GM18861 (cell line): ENCODE results near the gene PPDPF.

ENCODE experiments used
- ATAC-seq: cut with Tn5 transposase; IDR thresholded peaks from one replicate; pipeline ENCODE4 v1.9.1; 2021; ENCODE audit not compliant: unreplicated experiment

Gene PPDPF

DNA sequence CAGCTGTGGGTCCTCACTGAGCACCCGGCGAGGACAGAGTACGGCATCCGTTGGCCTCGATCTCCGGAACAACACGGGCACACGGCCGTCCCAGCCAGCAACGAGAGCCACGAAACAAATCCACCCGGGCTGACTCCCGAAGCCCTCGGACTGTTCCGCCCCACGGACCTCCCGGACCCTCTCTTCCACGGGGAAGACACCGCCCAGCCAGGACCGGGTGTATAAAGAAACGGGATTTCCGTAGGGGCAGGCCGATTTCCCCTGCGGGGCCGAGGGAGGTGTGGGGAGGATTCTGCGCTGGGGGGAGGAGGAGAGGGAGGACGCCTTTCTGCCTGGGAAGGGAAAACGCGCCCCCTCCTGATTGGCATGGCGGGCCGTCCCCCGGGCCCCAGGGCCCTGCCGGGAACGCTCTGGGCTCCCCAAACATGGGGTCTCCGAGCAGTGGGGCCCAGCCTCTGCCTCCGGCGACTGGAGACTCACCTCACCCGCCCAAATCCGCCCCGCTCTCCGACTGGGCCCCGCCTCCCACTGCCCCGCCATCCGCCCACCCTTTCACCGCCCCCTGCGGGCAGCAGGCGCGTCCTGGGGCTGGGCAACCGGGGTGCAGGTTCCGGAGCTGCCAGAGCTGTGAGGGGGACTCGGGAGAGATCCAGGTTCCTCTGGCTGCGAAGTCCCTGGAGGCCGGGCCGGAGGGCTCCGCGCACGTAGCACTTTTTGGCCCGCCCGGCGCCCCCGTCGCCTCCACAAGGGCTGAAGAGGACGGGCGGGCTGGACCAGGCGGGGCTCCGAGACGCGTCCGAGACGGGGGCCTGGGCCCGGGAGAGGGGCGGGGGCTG is 679 bp upstream of the PPDPF start:
- ATAC-seq = peak; percentile 31

DNA sequence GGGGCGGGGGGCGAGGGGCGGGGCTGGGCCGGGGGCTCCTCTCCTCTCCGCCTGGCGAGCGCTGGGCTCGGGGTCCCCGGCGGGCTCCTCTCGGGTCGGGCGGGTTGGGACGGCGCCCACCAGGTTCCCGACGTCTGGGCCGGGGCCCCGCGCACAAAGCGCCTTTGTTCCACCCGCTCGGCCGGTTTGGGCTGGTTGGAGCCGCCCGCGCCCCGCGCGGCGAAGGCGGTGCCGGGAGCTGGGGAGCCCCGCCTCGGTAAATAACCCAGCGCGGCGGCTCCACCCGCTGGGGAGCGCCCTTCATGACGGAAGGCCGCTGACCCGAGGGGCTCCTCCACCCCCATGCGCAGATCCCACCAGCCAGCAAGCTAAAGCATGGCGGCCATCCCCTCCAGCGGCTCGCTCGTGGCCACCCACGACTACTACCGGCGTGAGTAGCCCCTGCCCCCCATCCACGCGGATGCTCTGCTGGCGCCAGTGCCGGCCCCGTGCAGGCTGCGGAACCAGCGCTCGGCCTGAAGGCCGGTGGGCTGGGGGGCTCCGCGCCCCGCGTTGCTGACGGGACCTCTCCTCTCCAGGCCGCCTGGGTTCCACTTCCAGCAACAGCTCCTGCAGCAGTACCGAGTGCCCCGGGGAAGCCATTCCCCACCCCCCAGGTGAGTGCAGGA is 503 bp downstream of the PPDPF start:
- peak; percentile 29 for ATAC-seq

DNA sequence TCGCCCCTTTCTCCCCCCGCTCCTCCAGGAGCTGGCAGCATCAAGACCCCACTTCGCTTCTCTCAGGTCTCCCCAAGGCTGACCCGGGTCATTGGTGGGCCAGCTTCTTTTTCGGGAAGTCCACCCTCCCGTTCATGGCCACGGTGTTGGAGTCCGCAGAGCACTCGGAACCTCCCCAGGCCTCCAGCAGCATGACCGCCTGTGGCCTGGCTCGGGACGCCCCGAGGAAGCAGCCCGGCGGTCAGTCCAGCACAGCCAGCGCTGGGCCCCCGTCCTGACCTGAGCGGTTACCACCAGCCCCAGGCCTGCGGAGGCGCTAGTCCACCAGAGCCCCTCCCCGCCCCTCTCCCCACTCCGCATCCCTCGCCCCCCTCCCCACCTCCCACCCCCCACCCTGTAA is 1.0 kb downstream of the PPDPF start:
- no peak for ATAC-seq

DNA sequence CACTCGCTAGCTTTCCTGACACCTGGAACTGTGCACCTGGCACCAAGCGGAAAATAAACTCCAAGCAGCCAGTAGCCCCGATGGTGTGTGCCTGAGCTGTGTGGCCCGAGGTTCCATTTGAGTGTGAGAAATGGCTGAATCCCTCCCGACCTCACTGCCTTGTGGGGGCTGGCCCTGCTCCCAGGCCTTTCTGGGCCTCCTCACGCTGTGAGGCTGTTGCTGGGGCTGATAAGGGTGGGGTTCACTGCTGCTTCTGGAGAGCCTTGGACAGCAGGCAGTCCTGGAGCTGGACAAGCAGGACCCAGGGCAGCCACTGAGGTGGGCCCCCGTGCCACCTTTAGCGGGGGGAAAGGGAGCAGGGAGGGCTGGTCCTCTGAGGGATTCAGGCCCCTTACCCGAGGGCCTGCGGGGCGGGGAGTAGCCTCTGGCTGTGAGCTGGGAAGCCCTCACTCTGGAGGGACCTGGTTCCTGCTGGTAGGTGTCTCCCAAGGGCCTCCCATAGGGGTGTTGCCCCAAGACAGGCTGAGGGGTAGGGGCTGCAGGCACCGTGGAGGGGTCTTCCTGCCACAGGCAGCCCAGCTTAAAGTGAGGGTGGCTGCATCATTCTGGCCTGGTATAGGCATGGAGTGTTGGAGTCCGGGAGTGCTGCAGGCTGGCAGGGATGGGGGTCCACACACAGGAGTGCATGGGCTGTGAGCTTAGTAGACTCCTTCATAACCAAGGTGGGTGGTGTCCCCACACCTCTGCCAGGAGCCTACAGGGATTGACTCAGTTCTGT is 1.7 kb downstream of the PPDPF start:
- ATAC-seq = no peak

DNA sequence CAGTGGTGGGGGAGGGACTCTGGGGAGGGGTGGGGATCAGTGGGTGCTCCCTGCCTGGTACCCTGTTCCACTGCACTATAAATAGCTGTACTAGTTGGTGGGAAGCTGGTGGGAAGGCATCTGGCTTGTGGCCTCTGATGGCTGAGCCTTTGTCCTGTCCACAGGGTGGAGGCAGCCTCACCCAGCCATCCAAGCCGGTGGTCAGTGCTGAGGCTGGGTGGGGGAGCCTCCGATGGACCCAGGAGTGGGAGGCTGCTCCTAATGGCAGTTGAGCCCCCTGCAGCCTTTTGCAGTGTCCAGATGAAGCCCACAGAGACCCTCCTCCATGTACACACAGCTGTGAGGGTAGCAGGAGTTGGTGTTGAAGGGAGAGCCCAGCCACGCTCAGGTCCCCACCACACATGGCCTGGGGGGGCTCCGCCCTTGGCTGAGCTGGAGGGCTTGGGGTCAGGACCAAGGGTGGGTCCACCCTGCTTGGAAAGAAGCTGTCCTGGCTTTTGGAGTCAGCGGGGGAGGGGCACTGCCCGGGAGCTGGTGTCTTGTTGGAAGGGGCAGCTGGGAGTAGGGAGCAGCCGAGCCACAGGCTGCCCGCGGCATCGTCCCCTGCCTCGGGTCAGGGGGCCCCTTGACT is 2.5 kb downstream of the PPDPF start:
- no peak for ATAC-seq

DNA sequence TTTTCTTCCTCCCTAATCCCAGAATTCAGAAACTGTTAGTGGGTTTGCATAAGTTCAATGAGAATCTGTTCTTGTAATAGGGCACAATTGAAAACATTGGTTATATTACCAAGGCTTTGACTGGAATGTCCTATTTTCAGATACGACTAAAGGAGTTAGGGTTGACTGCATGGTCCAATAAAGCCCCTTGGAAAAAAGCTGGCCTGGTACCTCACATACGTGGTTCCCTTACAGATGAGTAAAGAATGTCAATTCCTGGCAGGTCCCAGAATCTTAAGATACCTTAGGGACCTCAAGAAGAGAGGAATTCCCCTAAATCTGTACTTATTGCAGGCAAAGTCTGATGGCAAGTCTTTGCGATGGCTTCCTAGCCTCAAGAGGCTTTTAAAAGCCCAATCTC is 4.6 kb downstream of the PPDPF start:
- no peak for ATAC-seq

DNA sequence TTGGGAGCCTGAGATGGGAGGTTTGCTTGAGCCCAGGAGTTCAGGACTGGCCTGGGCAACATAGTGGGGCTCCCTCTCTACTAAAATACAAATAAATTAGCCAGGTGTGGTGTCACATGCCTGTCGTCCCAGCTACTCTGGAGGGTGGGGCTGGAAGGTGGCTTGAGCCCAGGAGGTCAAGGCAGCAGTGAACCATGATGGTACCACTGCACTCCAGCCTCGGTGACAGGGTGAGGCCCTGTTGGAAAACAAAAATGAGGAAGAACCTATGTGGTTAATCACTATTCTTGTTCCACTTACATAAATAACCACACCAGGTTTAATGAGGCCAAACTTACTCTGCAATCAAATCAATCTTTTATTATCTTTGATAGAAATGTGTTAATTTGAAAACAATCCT is 5.4 kb downstream of the PPDPF start:
- no peak for ATAC-seq

DNA sequence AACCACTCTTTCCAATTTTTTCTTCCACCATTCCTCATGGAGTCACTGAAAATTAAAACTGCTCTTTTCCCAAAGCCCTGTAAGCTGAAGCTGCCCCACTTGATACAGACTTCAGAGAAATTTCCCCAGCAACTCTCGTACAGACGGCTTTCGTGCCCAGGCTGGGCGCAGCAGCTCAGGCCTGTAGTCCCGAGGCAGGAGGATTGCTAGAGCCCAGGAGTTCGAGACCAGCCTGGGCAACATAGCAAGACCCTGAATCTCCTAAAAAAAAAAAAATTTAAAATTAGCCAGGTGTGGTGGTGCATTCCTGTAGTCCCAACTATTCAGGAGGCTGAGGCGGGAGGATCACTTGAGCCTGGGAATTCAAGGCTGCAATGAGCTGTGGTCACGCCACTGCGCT is 6.6 kb downstream of the PPDPF start:
- no peak for ATAC-seq

DNA sequence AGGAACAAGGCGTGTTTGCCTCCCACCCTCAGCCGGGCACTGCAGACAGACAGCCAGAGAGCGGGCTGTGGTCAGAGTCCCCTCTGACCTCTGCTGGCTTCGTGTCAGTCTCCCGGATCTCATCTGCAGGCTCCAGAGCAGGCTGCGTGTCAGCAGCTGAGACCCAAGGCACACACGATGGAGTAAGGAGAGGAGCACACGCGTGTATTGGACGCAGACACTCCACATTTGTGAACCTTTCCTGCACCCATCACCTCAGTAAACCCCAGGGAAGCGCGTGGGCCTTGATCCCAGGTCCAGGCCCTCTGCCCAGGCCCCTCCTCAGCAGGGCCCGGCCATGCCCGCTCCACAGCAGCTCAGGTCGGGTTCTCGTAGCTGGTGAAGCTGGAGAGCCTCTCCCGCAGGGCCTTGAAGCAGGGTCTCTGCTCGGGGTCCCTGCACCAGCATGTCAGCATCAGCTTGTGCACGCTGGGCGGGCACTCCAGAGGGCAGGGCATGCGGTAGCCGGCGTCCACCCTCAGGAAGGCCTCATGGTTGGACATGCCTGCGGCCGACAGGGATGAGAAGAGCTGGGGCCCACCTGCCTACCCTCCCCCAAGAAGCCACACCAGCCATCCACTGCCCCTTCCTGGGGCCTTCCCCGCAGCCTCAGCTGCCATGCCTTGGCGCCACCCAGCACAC is 8.8 kb downstream of the PPDPF start:
- no peak for ATAC-seq

DNA sequence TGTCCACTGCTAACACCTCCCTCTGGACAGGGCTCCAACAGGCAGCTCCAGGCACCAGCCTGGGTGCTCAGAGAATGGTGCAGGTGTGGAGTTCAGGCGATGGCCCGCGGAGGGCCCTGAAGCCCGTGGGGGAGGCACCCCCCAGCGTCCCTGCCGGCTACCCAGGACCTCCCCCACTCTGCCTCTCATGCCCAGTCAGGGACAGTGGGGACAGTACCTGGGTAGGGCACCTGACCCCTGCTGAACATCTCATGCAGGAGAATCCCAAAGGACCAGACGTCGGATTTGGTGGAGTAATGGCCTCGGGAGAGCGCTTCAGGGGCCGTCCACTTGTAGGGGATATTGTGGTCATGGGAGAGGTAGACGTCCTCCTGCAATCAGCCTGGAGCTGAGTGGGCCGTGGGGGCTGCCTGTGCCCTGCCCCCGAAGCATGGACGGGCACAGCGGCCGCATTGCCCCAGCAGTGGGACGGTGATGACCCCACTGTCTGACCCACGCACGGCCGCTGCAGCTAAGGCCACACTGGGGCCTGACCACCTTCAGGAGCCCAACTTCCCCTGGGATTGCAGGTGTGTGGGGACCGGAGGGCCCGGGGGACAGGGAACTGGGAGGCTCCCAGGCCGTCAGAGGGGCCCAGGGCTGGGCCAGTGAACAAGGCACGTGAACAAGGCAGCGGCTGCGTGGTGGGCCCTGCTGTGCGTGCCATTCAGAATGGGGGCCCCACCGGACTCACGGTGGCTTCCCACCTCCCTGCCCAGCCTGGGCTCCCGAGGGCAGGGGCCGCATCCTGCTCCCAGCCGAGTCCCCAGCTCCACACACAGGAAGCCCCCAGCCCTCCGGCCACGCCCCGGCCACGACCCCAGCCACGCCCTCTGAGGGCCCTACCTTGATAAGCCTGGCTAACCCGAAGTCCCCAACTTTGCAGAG is 9.6 kb downstream of the PPDPF start:
- ATAC-seq = no peak

DNA sequence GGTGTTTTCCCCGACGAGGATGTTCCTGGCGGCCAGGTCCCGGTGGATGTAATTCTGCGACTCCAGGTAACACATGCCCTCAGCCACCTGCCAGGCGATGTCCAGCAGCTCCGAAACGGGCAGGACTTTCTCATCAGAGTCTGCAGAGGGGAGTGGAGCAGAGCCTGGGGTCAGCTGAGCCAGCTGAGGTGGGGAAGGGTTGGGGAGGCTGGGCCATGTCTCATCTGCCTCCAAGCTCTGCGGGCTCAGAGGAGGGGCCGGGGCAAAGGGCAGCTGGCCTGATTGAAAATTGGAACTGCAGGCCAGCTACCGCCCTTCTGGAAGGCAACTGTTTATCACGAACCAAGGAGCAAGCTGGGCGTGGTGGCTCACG is 10.2 kb downstream of the PPDPF start:
- ATAC-seq = no peak

DNA sequence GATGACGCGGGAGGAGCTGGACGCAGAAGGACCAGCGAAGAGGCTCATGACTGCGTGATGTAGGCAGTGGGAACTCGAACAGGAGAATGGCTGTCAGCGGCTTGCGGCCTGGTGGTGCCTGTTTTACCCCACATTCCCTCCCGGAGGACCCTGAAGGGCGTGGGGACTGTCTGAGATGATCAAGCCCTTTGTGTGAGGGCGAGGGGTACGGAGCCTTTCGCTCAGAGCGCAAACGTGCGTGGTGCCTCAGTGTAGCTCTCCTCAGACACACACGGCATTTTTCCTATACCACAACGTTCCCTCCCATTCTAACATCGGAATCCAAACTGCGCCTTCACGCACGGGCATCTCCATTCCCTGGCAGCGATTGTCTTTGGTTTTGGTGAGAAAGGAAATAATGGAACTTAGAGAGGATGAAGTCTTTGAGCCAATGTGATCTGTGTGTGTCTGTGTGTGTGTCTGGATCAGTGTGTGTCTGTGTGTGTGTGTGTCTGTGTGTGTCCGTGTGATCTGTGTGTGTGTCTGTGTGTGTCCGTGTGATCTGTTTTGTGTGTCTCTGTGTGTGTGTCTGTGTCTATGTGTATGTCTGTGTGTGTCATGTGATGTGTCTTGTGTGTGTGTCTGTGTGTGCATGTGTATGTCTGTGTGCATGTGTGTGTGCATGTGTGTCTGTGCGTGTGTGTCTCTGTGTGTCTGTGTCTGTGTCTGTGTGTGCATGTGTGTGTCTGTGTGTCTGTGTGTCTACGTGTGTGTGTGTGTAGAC is 11.3 kb downstream of the PPDPF start:
- ATAC-seq = no peak

DNA sequence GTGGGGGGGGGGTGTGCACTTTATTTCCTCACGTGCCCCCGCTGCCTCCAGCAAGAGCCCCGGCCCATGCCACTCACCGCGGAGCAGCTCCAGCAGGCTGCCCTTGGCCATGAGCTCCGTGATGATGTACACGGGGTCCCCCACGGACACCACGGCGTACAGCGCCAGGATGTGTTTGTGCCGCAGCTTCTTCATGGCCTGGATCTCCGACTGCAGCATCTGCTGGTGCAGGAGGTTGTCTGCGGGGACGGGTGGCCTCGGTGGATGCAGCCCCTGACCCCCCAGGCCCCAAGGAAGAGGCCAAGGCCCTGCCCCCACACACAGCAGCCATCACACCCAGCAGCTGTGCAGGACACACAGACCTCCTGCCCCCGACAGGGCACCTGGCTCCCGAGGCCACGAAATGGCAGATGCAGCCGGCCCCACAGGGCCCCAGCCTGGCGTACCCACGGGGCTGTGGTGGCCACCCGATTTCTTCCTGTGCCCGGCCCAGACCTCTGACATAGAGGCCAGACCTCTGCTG is 11.9 kb downstream of the PPDPF start:
- ATAC-seq = no peak

DNA sequence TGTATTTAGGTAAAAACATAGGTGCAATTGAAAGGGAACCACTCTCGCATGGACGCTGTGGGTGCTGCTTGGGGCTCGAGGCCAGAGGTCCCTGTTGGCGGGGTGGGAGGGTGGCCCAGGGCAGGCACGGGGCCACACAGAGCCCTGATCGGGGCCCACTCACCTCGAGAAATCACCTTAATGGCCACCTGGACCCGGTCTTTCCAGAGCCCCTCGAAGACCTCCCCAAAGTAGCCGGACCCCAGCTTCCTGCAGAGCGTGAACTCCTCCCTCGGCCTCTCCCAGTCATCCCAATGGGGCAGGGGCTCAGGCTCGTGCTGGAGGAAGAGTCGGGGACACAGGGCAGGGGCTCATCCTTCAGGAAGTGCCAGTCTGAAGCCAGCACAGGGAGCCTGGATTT is 12.8 kb downstream of the PPDPF start:
- ATAC-seq = no peak

DNA sequence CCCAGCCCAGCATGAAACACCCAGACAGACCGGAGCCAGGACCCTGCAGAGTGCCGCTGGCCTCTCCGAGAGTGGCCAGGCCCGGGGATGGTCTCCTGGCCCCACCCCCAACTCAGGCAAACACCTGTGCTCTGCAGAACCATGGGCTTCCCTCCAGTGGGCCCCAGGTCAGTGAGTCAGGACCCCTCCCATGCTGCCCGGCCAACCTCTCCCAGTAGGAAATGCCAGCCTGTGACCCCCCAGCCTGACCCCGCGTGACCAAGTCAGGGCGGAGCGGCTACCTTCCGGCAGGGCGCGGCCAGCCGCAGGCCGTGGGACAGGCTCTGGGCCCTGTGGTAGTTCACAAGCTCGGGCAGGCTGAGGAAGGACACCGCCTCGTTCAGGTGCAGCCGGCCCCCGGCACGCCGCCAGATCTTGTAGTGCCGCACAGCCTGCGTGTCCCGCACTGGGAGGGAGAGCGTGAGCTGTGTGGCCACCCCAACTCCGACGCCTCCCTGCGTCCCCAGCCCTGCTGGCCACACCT is 13.4 kb downstream of the PPDPF start:
- ATAC-seq = no peak

DNA sequence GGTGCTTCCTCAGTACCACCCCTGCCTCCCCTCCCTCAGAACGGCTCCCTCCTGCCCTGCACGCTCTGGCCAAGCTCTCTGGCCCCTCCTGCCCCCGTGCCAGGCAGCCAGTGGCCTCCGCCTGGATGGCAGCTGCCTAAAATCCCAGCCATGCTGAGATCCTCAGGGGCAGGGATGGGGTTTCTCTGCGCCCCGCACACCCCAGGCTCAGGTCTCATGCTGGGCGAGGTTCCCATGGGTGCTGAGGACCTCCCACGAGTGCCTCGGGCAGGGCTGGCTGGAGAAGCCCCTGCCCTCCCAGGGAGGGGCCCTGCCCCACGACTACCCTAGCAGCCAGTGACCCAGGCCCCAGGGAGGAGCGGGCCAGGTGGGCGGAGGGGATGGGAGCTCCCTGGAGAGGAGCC is 13.9 kb downstream of the PPDPF start:
- no peak for ATAC-seq

DNA sequence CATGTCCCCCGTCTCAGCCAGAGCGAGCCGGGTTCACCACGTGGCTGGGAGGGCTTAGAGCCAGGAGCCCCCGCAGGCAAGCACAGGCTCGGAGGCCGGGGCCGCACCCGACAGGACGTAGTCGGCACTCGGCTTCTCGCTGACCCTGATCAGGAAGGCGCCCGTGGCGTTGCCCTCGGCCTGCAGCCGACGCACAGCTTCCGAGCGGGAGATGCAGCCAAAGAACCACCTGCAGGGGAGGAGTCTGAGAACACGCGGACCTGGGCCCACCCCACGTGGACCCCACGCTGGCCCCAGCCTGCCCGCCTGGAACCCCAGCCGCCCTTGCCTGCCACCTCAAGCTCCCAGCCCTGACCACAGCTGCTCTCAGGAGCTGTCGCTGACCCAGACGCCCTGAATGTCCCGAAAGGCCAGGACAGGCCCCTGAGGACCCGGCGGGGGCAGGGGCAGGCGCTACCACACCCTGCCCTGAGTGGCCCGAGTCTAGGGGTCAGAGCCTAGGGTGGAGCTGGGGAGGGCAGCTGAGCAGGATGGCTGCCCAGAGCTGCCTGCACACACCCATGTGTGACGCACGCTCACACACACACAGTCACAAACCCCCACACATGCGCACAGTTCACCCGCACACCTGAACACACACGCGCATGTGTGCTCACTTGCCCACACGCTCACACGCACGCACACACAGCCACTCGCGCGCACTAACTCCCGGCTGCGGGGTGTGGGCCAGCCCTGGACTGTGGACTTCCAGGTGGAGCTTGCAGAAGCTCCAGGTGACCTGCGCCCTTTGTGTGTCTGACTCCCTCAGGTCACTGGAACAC is 14.5 kb downstream of the PPDPF start:
- no peak for ATAC-seq
